SIG-M5 treated with dmso at 0.1 percent for 504 hours (cell line): ENCODE measurements around the gene MAP2K5.

ENCODE experiments used
- DNase-seq: peaks from one replicate; lab custom pipeline; 2025; ENCODE audit not compliant: unreplicated experiment; lab: John Stamatoyannopoulos, UW

Gene MAP2K5

GRCh38 chr15:67777773-67778172 is 235.3 kb downstream of the MAP2K5 start:
- no peak for DNase-seq

GRCh38 chr15:67778968-67779548 is 236.6 kb downstream of the MAP2K5 start:
- no peak for DNase-seq

- no peak for DNase-seq
Measured at GRCh38 chr15:67779549-67780111, 237.1 kb downstream of the MAP2K5 start.

- DNase-seq, result no peak
Measured at GRCh38 chr15:67781061-67781460, 238.6 kb downstream of the MAP2K5 start.

- no peak for DNase-seq
Measured at GRCh38 chr15:67781907-67782690, 239.6 kb downstream of the MAP2K5 start.

GRCh38 chr15:67782691-67782991 is 240.1 kb downstream of the MAP2K5 start:
- DNase-seq, result no peak

GRCh38 chr15:67783303-67783702 is 240.8 kb downstream of the MAP2K5 start:
- no peak for DNase-seq

- no peak for DNase-seq
Measured at GRCh38 chr15:67784090-67784781, 241.7 kb downstream of the MAP2K5 start.

- no peak for DNase-seq
Measured at GRCh38 chr15:67784856-67785430, 242.4 kb downstream of the MAP2K5 start.

- DNase-seq, result no peak
Measured at GRCh38 chr15:67785431-67785830, 242.9 kb downstream of the MAP2K5 start.

GRCh38 chr15:67786646-67787045 is 244.1 kb downstream of the MAP2K5 start:
- DNase-seq, result no peak

GRCh38 chr15:67788986-67789385 is 246.5 kb downstream of the MAP2K5 start:
- no peak for DNase-seq

GRCh38 chr15:67790610-67791319 is 248.3 kb downstream of the MAP2K5 start:
- no peak for DNase-seq

GRCh38 chr15:67792250-67792942 is 249.9 kb downstream of the MAP2K5 start:
- no peak for DNase-seq

GRCh38 chr15:67794832-67795574 is 252.5 kb downstream of the MAP2K5 start:
- DNase-seq, result no peak

GRCh38 chr15:67796196-67797127 is 254.0 kb downstream of the MAP2K5 start:
- DNase-seq, result no peak

- DNase-seq, result no peak
Measured at GRCh38 chr15:67799801-67800205, 257.3 kb downstream of the MAP2K5 start.

GRCh38 chr15:67801142-67801541 is 258.6 kb downstream of the MAP2K5 start:
- no peak for DNase-seq
